Fibroblast of the aortic adventitia (primary cell): Measurements from ENCODE around the gene TMEM72. TPM values are rescaled to one million over a fixed set of nuclear protein-coding genes. Genes with fewer than 3 reads are reported as not detected.

Source experiments
- DNase-seq: peaks from one replicate; pipeline ENCODE4 v3.0.0-alpha.2; 2010; ENCODE audit warnings: low read depth
- H3K4me3 ChIP-seq: 2 replicates; pipeline ENCODE4 v1.5.1; 2011; ENCODE audit warnings: low read depth, mild to moderate bottlenecking, control low read depth, low read length, moderate library complexity
- CTCF ChIP-seq: IDR thresholded peaks from 2 replicates; pipeline ENCODE4 v1.5.1; 2011; ENCODE audit warnings: mild to moderate bottlenecking, low read length, control low read depth, inconsistent platforms; ENCODE audit not compliant: insufficient read depth
- total RNA-seq: library from RNA; depleted of rRNA; stranded (reverse); fragments of >200 nt; gene quantifications from 2 replicates; pipeline ENCODE4 v1.2.3, GENCODE V29; 2012; ENCODE audit warnings: low replicate concordance

Gene TMEM72
- total RNA-seq, 1 donor: not detected

- no peak overlapping the region for H3K4me3 ChIP-seq
- TF ChIP-seq CTCF: no peak
- DNase-seq: no peak
These were observed 11.8 kb downstream of the TMEM72 start for GRCh38 chr10:44922796-44923545.

GRCh38 chr10:44923611-44924010 is 12.5 kb downstream of the TMEM72 start:
- no peak overlapping the region for H3K4me3 ChIP-seq
- no peak for DNase-seq
- no peak for TF ChIP-seq CTCF

GRCh38 chr10:44924261-44925040 is 13.3 kb downstream of the TMEM72 start:
- no peak for TF ChIP-seq CTCF
- H3K4me3 ChIP-seq: no peak overlapping the region
- no peak for DNase-seq

- no peak overlapping the region for H3K4me3 ChIP-seq
- no peak for DNase-seq
- TF ChIP-seq CTCF: peak; percentile 15
These were observed 14.1 kb downstream of the TMEM72 start for GRCh38 chr10:44925224-44925623.

GRCh38 chr10:44925811-44926750 is 14.9 kb downstream of the TMEM72 start:
- no peak overlapping the region for H3K4me3 ChIP-seq
- no peak for TF ChIP-seq CTCF
- DNase-seq: no peak

- DNase-seq: no peak
- no peak for TF ChIP-seq CTCF
- H3K4me3 ChIP-seq: no peak overlapping the region
These were observed 15.7 kb downstream of the TMEM72 start for GRCh38 chr10:44926751-44927351.
